Ecto neural progenitor cell (in vitro differentiated cells): ENCODE results near the gene KIF26A.
A peak's percentile ranks its signal among the peaks of the same experiment; 100 is the strongest.

Source experiments
- DNase-seq: peaks from one replicate; pipeline ENCODE4 v3.0.0-alpha.2; 2018; ENCODE audit warnings: low spot score

KIF26A gene

DNA sequence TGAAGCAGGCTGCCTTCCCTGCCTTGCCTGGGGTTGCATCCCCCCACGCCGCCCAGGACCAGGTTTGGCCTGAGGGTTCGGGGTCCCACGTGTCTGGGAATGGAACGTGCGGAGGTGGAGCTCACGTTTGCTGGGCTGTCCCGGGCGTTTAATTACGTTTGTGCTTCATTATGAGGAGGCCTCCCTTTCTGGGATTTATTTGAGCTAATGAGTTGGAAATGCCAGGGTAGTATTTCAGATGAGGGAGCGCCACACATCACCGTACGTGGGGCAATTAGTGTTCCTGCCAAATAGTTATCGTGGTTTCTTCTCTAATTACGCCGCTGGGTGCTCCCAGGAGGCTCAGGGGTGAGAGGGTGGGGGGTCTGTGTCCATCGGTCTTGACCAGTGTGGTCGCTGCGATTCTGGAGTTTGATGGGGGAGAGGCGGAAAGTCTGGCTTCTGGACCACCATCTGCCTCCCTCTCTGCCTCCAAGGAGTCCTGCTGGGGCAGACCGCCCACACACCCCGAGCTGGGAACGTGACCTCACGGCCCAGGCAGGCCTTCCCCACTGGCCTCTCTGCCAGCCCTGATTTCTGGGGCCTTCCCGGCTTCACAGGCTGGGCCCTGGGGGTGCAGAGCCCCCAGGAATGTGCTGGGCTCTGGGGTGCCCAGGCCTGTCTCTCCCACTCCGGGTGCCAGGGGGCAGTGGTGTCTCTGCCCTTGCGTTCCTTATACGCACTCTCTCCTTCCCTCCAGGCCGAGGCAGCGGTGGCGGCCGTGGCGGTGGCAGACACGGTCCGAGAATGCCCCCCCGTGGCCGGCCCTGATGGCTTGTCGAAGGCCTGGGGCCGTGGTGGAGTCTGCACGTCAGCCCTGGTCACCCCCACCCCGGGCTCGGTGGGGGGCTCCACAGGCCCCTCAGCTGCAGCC is 18.9 kb downstream of the KIF26A start:
- no peak for DNase-seq

DNA sequence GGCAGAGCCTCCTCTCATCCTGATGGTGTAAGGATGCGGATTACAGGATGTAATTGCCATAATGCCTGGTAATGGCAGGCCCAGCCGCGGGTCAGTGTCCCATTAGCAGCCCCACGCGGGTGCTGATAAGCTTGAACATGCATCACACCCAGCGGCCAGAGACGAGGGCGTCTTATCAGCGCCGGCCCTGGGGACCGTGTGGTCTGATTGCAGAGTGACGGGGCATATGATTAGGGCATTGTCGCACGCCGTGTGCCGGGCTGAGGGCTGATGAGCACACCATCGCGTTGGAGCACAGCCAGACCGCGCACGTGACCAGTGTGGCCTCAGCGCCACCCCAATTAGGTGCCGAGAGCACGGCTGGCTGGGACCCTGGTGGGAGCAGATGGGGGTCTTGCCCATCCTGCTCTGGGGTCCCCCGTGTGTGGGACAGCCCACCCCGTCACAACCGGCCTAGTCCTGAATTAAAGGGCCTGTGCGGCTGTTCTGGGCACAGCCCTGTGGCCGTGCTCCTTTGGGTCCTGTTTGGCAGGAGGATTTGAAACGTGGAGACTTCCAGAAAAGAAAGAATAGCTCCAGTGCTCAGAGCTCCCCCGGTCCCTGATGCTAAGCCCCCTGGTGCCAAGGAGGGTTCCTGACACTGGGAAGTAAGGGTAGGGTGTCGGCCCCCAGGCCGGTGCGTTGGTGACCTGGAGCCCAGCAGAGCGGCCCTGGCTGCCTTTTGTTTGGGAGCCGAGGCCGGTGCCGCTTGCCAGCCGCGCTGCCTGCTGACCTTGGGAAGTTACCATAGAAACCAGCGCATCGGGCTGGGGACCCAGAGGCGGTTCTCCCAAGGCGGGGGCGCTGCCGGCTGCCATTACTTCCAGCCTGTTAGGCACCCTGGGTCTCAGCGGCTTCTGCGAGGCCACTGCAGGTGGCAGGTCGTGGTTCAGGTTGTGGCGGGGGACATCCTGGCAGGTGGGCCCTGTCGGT is 20.7 kb downstream of the KIF26A start:
- DNase-seq: no peak

DNA sequence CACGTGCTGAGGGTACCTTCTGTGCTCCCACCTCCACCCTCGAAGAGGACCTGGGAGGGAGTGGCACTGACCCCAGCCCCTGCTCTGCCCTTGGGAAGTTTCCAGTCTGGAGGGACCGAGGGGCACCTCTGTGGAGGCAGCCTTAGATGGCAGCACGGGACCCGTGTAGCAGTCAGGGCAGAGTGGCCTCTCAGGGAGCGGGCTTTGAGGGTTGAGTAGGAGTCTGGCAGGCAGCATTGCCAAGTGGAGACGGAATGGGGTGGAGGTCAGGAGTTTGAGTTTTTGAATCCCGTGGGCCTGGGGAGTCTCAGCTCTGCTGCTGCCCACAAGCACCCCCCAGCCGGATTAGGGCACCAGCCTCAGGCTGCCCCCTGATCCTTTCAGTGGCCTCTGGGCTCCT is 21.6 kb downstream of the KIF26A start:
- DNase-seq: no peak

DNA sequence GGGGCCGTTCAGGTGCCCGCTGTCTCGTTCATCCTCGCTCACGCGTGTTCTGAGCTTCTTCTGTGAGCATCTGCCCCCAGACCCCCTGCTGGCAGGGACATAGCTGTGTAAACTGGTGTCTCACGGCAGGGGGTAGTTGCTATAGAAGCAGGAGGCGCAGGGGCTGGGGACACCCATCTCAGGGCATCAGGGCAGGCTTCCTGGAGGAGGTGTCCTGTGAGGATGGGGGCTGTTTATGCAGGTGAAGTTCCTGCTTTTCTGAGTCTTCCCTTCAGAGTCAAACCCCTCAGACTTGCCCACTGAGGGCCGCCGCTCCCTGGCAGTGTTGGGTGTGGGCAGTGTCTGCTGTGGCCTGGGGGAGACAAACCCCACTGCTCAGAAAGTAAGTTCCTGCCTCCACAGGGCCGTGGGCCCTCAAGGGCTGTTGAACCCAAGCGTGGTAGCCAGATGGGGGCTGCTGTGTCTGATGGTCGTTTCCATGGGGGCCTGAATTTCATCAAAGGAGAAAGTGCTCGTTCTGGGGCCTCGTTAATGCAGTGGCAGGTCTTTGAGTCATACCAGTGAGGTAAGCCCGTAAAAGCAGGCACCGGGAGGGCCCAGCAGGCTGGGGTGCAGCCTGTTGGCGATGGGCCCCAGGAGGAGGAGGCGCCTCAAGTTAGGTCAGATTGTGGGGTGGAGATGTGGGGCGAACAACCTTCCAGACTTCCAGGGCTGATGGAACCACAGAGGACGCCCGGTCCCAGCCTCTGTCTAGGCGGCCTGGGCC is 23.4 kb downstream of the KIF26A start:
- DNase-seq: no peak

DNA sequence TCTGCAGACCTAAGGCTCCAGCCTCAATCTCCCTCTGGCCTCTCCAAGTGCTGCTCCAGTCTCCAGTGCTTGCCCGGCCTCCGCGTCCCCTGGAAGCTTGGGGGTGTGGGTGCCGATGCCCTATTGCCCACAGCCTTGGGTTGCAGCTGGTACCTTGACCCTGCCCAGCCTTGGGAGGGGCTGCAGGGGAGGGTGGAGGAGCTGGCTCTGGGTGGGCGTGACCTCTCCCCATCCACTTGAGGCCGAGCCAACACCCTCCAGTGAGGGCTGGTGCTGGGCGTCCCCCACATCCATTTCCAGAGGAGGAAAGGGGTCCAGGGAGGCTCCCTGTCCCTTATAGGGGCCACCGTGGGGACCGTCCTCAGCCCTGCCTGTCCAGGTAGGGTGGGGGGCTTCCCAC is 24.1 kb downstream of the KIF26A start:
- DNase-seq: no peak

DNA sequence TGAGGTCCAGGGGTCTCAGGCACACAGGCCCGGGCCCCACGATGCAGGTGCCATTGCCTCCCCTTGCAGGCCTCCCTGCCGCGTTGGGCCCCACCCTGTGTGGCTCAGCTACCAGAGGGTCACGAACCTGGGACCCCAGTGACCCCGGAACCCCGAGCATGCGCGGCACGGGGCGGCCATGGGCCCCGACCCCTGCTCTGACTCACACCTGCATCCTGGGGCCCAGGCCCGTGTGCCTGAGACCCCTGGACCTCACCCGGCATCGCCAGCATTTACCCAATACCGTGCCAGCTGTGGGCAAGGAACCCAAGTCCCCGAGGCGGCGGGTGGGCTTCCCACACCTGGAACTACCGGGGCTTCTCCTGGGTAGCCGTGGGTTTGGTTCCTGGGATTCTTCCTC is 25.2 kb downstream of the KIF26A start:
- no peak for DNase-seq

DNA sequence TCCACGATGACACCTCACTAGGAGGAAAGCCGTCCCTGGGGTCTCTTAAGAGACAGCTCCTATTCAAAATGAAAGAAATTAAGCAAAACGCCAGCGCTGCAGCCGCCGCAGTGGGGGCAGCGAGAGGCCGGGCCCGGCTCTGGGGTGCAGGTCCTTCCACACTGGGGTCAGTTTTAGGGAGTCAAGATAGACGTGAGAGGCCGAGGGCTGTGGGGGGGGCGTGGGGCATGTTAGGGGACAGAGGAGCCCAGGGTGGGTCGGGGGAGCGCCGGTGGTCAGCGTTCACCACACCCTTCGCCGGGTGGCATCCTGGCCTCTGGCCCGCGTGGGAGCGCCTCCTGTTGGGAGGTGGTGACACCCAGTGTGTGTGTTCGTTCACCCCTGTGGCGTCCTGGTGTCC is 25.7 kb downstream of the KIF26A start:
- no peak for DNase-seq

DNA sequence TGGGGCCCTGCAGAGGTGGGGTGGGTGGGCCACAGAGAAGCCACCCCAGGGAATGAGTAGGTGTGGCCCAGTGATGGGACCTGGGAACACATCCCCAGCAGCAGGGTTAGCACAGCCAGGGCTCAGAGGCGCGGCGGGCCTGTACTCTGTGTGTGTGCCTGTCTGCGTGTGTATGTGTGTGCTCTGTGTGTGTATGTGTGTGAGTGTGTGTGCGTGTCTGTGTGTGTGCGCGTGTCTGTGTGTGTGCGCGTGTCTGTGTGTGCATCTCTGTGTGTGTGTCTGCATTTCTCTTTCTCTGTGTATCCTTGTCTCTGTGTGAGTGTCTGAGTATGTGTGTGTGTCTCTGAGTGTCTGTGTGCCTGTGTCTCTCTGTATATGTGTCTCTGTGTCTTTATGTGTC is 26.1 kb downstream of the KIF26A start:
- no peak for DNase-seq

DNA sequence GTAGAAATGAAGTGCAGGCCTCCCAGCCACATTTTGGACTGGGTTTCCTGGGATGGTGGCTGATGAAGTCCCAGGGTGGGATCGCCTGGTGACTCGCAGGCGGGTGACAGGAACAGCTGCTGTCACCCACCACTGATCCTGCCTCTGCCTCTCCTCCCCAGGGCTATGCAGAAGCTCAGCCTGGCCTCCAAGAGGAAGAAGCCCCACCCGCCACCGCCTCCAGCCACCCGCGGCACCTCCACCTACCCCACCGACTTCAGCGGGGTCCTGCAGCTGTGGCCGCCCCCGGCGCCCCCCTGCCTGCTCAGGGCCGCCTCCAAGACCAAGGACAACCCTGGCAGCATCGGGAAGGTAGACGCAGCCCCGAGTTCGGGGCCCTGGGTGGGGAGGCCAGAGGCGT is 28.3 kb downstream of the KIF26A start:
- no peak for DNase-seq

DNA sequence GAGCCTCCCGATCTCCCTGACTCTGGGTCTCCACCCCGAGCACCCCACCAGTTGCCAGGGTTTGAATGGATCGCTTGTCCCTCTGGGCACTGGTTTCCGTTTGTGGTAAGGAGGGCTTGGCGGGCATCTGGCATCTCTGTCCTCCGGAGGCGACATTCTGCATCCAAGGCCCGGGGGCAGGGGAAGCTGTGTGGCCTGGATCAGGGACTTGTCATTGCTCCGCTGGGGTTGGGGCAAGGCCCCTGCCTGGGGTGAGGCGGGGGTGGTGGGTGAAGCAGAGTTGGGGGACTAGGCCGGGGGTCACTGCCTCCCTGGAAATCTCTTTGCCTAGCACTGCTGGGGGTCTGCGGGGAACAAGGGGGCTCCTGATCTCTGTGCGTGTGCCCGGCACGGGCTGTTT is 30.2 kb downstream of the KIF26A start:
- no peak for DNase-seq

DNA sequence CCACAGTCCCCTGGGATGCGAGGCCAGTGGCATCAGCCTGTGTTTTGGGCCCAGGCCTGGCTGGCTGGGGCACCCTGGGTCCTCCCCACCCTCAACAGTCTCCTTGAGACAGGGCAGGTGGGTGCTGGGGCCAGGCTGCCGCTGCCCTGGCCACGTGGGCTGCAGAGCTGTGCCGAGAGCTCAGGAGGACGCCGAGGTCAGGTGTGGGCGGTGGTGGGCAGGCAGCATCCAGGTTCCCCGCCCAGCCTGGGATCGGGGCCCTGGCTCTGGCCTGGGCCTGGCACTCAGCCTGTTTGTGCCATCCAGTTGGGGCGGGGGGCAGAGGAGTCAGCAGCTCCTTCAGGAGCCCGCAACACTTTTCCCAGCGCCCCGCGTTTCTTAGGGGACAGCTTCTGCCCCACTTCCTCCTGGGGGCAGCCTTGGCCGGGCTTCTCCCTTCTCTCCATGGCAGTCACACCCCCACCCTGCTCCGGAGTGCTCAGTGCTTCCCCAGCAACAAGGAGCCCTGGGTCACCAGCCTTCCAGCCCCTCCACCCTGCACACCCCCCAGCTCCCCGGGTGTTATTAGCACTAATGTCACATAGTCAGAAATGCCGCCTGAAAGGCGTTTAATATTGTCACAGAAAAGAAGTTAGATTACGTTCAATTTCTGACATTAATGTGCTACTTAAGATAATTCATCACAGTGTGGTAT is 30.8 kb downstream of the KIF26A start:
- DNase-seq: no peak

DNA sequence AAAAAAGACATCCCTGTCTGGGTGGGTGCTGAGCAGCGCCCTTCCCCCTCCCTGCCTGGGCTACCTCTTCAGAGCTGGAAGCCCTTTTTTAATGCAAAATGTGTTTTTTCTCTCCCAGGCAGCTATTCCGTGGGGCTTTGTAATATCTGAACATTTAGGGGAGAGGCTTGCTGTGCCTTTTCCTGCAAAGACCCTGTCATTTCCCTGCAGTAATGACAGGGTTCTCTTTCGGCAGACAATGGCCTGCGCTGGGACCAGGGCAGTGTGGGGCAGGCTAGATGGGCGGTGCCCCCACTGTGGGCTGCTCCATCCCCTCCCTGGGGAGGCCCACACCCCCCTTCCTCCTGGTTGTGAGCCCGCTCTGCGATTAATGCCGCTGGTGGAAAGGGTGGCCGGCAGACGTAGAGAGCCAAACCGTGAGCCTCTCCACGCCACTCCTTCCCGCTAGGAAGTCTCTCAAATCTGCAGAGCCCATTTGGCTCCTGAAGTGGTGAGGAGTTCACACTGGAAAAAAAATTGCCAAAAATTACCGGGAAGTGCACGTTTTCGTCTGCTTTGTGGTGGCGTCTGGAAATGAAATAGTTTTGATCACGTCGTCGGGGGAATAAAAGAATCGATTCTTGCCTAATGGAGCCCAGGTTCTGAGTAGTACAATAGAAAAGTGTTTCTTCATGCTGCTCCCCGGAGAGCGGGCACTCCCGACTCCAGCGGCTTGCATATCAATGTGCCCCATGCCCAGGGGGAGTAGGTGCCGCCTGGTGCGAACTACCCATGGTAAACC is 31.5 kb downstream of the KIF26A start:
- DNase-seq: no peak

DNA sequence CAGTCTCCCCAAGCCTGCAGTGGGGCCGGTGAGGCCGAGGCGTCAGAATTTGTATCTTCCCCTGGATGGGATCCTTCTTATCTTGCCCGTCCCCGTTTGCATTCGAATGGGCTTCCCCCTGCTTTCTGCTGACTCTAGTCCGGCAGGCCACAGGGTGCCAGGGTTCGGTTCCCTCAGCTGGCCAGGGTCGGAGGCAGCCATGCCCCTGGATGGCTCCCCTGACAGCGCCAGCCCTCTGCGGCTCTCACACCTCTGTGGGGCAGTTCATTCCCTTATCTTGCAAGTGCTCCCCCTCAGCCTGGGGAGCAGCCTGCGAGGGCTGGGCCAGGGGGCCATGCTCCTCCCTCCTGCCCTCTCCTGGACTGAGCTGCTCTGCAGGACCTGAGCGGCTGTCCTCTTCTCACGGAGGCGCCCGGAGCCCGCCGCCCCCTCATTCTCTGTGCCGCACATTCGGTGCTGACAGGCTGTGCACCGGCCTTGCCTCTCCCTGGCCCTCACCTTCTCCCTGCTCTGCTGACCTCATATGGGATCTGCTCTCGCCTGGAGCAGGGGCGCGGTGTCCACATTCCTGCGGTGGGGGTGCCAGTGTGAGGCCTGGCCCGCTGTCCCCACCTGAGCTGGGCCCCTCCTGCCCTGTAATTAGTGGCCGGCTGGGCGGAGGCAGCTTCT is 32.8 kb downstream of the KIF26A start:
- DNase-seq: peak; percentile 76

DNA sequence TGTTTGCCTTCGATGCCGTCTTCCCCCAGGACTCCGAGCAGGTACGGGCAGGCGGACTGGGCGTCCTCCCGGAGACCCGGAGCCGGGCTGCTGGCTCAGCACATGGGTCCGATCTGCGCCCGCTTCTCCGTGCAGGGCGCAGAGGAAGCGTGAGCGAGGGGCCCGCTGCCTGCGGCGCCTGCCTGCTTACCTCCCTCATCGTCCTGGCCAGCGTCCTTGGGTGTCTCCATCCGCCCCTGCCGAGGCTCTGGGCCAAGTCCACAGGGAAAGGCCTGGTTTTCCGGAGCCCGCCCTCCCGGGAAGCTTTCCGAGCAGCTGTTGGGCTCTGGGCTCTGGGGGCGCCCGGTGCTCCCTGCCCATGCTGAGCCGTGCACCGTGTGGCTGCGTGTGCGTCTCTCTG is 33.5 kb downstream of the KIF26A start:
- DNase-seq: no peak

DNA sequence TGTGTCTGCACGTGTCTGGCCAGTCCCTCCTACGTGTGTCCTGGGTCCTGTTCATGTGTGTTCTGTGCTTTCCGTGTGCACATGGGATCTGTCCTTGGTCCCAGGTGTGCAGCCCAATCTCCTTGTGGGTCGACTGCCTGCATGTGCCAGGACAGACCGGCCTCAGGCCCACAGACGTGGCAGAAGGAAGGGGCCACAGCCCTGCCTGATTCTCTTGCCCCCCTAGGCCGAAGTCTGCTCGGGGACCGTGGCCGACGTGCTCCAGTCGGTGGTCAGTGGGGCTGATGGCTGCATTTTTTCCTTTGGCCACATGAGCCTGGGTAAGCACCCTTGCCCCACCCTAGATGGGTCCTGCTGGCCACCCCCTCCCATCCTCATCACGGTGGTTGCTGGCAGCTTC is 34.0 kb downstream of the KIF26A start:
- no peak for DNase-seq

DNA sequence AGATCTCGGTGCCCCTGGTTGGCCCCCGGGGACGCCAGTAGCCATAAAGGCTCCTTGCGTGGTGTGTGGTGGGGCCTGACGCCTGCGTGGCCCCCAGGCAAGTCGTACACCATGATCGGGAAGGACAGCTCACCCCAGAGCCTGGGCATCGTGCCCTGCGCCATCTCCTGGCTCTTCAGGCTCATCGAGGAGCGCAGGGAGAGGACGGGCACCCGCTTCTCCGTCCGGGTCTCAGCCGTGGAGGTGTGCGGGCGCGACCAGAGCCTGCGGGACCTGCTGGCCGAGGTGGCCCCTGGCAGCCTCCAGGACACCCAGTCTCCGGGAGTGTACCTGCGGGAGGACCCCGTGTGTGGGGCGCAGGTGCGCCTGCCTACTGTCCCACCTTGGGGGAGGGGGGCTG is 34.5 kb downstream of the KIF26A start:
- no peak for DNase-seq

DNA sequence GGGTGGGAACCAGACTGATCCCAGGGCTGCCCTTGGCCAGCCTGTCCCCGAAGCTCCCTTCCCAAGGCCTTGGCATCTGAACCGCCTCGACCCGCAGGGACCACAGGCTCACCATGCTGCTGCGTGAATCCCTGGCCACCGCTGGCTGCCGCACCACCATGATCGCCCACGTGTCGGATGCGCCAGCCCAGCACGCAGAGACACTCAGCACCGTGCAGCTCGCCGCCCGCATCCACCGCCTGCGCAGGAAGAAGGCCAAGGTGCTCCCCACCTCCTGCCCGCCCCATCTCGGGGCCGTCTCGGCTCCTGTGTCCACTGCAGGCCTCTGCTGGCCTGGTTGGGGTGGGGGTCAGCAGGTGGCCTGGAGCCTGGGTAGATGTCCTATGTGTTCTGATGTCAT is 35.7 kb downstream of the KIF26A start:
- no peak for DNase-seq

DNA sequence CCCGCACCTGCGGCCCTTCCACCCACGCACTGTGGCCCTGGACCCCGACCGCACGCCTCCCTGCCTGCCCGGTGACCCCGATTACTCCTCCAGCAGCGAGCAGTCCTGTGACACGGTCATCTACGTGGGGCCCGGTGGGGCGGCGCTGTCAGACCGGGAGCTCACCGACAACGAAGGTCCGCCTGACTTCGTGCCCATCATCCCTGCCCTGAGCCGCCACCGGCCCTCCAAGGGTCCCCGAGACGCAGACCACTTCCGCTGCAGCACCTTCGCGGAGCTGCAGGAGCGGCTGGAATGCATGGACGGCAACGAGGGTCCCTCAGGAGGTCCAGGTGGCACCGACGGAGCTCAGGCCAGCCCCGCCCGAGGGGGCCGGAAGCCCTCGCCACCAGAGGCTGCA is 36.7 kb downstream of the KIF26A start:
- no peak for DNase-seq

DNA sequence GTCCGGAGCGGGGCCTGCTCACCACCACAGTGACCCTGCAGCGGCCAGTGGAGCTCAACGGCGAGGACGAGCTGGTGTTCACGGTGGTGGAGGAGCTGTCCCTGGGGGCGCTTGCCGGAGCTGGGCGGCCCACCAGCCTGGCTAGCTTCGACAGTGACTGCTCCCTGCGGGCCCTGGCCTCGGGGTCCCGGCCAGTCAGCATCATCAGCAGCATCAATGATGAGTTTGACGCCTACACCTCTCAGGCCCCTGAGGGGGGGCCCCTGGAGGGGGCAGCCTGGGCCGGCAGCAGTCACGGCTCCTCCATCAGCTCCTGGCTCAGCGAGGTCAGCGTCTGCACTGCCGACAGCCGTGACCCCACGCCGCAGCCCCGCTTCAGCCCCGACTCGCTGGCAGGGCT is 37.4 kb downstream of the KIF26A start:
- DNase-seq: no peak

DNA sequence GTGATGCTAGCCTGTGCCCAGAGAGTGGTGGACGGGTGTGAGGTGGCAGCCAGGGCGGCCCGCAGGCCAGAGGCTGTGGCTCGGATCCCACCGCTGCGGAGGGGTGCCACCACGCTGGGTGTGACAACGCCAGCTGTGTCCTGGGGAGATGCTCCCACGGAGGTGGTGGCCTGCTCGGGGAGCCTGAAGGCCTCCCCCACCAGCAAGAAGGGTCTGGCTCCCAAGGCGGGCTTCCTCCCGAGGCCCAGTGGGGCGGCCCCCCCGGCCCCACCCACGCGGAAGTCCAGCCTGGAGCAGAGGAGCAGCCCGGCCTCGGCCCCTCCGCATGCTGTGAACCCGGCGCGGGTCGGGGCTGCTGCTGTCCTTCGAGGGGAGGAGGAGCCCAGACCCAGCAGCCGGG is 38.2 kb downstream of the KIF26A start:
- DNase-seq: no peak
